Hypothalamus (tissue), 51 donors: Measurements from ENCODE around the gene ANTXR1.

ENCODE experiments used
- DNase-seq, 51 donors: peaks; one replicate each; lab custom pipeline; 2025; lab: John Stamatoyannopoulos, UW

ANTXR1 gene

GRCh38 chr2:69031466-69031865 is 18.5 kb downstream of the ANTXR1 start:
- DNase-seq = no peak

DNA sequence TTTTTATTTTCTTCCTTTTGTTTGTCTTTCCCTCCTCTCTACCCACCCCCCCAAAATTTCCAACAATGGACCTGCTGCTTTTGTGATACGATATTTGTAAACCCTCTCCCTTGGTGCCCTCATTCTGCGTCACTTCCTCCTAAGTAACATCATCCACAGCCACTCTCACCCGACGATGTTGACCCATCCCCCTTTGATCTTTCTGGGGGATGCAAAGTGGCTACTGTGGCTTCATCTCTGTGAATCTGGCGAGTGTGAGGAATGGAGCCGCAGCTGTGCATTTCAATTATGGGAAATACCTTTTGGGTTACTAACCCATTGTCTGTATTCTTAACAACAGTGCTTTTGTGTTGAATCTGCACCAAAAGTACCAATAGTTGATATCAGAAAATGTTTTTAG is 19.4 kb downstream of the ANTXR1 start:
- no peak for DNase-seq

DNA sequence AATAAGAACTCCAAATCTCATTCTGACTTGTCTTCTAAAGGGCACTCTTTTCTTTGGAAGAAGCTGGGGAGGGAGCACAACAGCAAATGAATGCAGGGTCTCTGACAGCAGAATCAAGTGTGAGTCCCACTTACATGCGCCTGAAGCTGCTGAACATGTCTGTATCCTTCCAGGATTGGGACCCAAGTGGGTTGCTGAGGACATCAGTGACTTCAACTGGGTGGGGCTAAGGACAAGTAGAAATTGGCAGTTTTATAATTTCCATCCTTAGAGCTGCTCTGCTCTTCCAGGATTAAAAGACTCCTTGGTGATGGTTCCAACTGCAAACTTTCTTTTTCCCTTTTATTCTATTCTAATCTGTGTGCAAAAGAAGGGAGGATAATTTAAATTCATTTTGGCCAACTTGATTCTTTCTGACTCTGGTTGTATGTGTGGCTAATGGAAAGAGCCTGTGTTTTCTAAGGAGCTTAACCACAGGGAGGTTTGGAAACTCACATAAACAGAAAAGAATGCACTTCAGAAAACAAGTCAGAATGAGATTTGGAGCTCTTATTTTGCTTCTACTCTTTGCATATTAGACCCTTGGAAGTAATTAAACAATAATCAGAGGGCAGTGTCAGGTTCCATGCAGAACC is 20.6 kb downstream of the ANTXR1 start:
- no peak for DNase-seq

DNA sequence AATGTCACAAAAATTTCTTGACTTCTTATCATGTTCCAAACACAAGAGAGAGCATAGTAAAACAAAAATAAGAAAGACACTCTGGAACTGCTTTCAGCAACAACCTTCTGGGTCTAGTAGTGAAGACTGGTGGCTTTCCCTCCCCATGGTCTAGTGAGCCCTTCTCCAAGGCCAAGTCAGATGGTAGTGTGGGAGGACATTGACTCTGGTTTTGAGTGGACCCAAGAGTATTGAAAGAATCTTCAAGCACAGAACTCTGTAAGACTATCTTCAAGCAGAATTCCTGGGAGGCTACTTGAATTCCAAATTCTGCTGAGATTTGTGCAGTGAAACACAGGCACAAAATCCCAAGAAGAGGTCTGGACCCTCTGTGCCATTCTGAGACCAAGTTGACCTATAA is 21.1 kb downstream of the ANTXR1 start:
- no peak for DNase-seq

DNA sequence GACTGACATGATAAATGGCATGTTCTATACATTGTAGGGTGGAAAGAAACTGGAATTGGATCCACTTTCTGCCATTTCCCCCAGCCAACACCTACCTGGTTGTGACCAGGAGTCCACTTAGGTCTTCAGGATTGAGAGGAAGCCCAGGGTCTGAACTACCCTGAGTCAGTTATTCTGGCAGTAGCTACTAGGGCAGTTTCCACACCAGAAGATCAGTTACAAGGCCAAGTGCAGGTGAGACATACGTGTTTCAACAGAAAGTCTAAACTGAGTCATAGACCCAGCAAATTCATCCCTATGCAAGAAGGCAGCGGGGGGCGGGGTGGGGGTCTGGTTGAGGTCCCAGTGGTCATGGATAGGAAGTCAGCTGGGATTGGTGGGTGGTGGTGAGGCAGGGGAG is 21.9 kb downstream of the ANTXR1 start:
- DNase-seq = no peak

DNA sequence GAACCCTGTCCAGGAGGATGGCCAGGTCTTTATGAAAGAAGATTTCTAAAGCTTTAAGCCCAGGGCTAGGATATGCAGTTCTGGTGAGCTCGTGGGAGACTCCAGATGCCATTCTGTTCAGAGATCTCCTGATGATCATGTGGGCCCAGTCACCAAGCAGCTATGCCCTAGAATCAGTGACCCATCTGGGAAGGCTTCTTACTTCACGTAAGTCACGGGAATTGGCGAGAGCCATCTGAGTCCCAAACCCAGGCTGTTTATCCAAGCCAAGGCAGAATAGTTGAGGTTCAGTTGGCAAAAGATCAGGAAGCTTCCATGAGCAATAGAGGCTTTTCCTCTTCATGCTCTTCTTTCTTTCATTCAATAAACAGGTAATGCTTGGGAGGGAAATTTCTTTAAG is 23.9 kb downstream of the ANTXR1 start:
- no peak for DNase-seq

- DNase-seq = no peak
Measured at GRCh38 chr2:69041214-69041613, 28.2 kb downstream of the ANTXR1 start.

DNA sequence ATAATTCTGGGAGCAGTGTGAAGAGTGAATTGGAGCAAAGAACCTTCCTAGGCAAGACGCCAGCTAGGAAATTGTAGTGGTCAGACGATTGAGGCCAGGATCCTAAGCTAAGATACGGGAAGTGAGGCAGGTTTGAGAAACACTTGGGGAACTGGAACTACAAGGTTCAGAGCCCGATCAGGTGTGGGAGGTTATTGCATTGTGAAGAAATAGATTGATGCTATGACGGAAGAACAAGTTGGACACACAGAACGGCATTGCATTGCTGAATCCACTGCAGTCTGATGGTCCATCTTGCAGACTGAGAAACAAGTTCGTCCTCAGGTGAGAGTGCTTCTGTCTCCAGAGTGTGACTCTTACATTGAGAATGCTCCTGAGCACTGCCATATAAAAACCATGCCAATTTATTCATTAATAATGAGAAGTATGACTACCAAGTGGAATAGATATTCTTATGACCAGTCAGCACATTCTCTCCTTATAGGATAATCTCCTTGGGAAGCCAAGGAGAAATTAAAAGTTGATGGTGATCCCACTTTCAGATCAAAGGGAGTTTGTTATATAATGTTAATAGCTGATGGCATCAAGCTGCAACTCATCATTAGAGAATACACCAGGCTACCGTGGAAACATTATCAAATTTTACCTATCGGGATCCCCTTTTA is 30.9 kb downstream of the ANTXR1 start:
- DNase-seq = no peak

GRCh38 chr2:69046221-69046662 is 33.3 kb downstream of the ANTXR1 start:
- DNase-seq = no peak

GRCh38 chr2:69047625-69048145 is 34.7 kb downstream of the ANTXR1 start:
- no peak for DNase-seq

DNA sequence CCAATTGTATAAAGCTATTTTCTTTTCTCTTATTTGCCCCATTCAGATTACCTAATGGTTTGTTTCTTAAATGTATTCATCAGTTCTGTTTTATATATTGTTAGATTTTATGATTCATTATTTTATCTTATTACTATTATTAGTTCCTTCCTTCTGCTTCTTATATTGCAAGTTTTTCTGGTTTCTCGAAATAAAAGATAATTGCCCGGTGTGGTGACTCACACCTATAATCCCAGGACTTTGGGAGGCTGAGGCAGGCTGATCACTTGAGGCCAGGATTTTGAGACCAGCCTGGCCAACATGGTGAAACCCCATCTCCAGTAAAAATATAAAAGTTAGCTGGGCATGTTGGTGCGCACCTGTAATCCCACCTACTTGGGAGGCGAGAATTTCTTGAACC is 37.8 kb downstream of the ANTXR1 start:
- DNase-seq = no peak

- DNase-seq = no peak
Measured at GRCh38 chr2:69053416-69053965, 40.5 kb downstream of the ANTXR1 start.

DNA sequence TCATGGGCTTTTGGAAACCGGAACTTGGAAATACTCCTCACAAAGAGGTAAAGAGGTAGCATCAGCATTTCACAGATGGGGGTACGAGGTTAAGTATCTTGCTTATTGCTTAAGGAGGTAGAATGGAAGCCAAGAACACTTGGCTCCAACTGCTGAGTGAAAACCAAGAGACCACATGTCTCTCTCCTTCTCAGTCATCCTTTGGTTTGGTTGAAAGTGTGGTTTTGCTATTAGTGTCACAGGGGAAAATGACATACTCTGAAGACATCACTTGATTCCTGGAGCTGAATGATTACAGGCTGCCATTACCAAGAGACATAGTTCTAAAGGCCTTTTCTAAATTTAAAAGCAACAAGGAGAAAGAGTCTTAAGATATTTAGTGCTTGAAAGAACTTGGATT is 41.5 kb downstream of the ANTXR1 start:
- no peak for DNase-seq

DNA sequence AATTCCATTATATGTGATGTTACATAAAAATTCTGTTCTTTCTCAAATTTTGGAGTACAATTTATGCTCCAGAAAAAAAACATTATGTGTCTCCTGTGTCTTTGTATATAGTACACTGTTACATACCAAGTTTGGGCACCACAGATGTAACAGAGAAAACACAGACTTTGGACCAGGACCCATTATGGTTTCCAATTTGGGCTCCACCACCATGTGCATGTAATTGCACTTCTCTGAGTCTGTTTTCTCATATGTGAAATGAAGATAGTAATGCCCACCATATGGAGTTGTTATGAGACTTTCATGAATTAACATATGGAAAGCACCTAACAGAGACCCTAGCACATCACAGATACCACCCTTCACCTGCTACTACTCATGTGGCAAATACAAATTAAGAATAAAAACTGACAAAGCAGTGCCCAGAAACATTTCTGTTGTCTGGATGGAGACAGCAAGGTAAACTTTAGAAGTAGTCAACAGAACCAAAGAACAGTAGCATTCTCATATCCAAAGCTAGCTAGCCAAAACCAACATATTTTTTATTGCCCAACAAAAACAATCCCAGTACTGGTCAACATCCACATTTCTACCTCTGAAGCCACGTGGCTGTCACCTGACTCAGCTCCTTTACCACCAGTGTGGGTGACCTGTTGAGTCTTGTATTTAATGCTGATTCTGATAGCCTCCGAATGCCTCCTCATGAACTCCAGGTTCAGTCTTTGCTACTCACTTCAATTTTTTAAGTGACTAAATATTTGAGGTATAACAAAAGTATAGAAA is 42.9 kb downstream of the ANTXR1 start:
- no peak for DNase-seq

GRCh38 chr2:69057660-69058059 is 44.7 kb downstream of the ANTXR1 start:
- no peak for DNase-seq

- DNase-seq = no peak
Measured at GRCh38 chr2:69059731-69060290, 46.8 kb downstream of the ANTXR1 start.

DNA sequence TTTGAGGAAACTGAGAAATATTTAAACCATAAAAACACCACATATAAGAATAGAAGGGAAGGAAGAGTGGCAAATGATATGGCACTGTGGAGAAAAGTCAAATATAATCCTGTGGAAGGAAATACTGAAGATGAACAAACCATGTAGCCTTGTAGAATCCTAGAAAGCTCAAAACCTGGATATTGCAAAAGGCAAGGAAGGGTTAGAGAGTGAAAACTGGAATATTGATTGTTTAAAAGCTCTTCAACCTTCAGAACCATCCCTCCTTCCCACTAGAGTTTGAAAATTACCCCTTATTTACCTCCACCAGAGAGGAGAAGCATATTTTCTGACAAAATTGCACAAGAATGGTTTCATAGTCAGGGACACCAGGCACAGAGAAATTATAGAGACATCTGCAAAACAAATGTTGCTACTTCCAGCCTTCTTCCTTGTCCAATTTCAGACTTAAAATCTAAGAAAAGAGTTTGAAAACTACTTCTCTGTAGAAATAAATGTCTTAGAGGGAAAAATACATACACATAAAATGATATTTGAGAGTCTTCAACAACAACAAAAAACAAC is 48.0 kb downstream of the ANTXR1 start:
- no peak for DNase-seq

GRCh38 chr2:69061525-69061924 is 48.5 kb downstream of the ANTXR1 start:
- no peak for DNase-seq

- DNase-seq = no peak
Measured at GRCh38 chr2:69062307-69062962, 49.5 kb downstream of the ANTXR1 start.

- no peak for DNase-seq
Measured at GRCh38 chr2:69065735-69066336, 52.9 kb downstream of the ANTXR1 start.
